Stimulated activated CD8-positive, alpha-beta memory T cell treated with anti-CD3 and anti-CD28 coated beads, Interleukin-15, amount 100 ng/mL, for 24 hours (primary cell): Measurements from ENCODE around the gene ZBTB33.

Experiments
- DNase-seq: peaks from one replicate; pipeline ENCODE4 v3.0.0-alpha.2; 2020; ENCODE audit warnings: low read depth

The ZBTB33 gene

GRCh38 chrX:120305531-120306141 lies 55.0 kb downstream of the ZBTB33 start:
- no peak for DNase-seq

- DNase-seq, result no peak
Measured at GRCh38 chrX:120306630-120307029, 56.0 kb downstream of the ZBTB33 start.
